K562 (cell line): ENCODE results near the gene PLA2G4C. TPM values are rescaled to one million over a fixed set of nuclear protein-coding genes. Genes with fewer than 3 reads are reported as not detected.

Source experiments
- ATAC-seq: fragments of 200-7000 bp; cut with Tn5 transposase; 3 replicates; pipeline ENCODE4 v1.9.1; 2020; ENCODE audit warnings: moderate library complexity
- BruUV-seq: library from RNA; stranded (reverse); fragments of 400-500 nt; replicated peaks from 2 replicates; lab custom pipeline; 2021; lab: Mats Ljungman, UMichigan
- CTCF ChIA-PET: fragments of 300-600 bp; formaldehyde crosslinking; extraction: SDS; loops from one replicate; lab custom pipeline; 2021; ENCODE audit warnings: low intra/inter-chr PET ratio; lab: Yijun Ruan, JAX
- POLR2A ChIA-PET: fragments of 300-600, 350-650 bp; sonication (Branson Sonifier 250); formaldehyde crosslinking; extraction: SDS; loops from one replicate; lab custom pipeline; 2021; ENCODE audit warnings: antibody characterized with exemption, inconsistent platforms; lab: Yijun Ruan, JAX
- DNase-seq, 4 experiments: peaks; one replicate each; pipeline versions ENCODE4 v3.0.0 to v3.0.0-alpha.2; 2011 to 2018; ENCODE audit warnings: low spot score in 3 of 4, mixed read lengths in 3 of 4; ENCODE audit errors: extremely low read depth in 1 of 4
- FAIRE-seq: peaks from 2 replicates; lab custom pipeline; 2011; peaks lifted over from hg19 to GRCh38; lab: Jason Lieb, UNC
- H2AFZ ChIP-seq: 2 replicates; pipeline ENCODE4 v1.6.0; 2011; ENCODE audit warnings: low read depth, low read length, control low read depth, inconsistent platforms
- H3K27ac ChIP-seq: fragments of 200-600 bp; 3 replicates; pipeline ENCODE4 v1.8.0; 2011; ENCODE audit warnings: low read depth, mild to moderate bottlenecking, control low read depth, inconsistent platforms, low read length, moderate library complexity, mixed read lengths; ENCODE audit errors: extremely low read depth
- H3K27me3 ChIP-seq, 2 experiments: fragments of 300-600 bp in 1 of 2; 2 replicates in 1 of 2; 3 replicates in 1 of 2; pipeline versions ENCODE4 v1.6.0 to v1.8.0; 2011; ENCODE audit warnings: inconsistent platforms in 2 of 2, low read length in 2 of 2, mild to moderate bottlenecking in 1 of 2, mixed read lengths in 1 of 2, moderate library complexity in 1 of 2; ENCODE audit not compliant: control insufficient read depth in 2 of 2, insufficient read depth in 2 of 2
- H3K36me3 ChIP-seq: fragments of 300-600 bp; 3 replicates; pipeline ENCODE4 v1.8.0; 2011; ENCODE audit warnings: mild to moderate bottlenecking, low read length, inconsistent platforms; ENCODE audit not compliant: control insufficient read depth, insufficient read depth
- H3K4me1 ChIP-seq, 2 experiments: fragments of 200-600 bp in 1 of 2; replicated peaks in 1 of 2; 2 replicates in 1 of 2; 3 replicates in 1 of 2; pipeline versions ENCODE4 v1.5.1 to v1.8.0; 2011; ENCODE audit warnings: inconsistent platforms in 2 of 2, low read length in 2 of 2, mild to moderate bottlenecking in 1 of 2, mixed read lengths in 1 of 2, moderate library complexity in 1 of 2; ENCODE audit not compliant: control insufficient read depth in 2 of 2, insufficient read depth in 2 of 2
- H3K4me2 ChIP-seq: 2 replicates; pipeline ENCODE4 v1.6.1; 2011; ENCODE audit warnings: low read length, control low read depth, inconsistent platforms, mixed read lengths; ENCODE audit not compliant: insufficient read depth
- H3K4me3 ChIP-seq: fragments of 200-600 bp; sonication (generic), shearing (Covaris generic); 2 replicates; pipeline ENCODE4 v1.5.1; 2016; ENCODE audit warnings: control low read depth, inconsistent platforms
- H3K79me2 ChIP-seq: fragments of 200-600 bp; 3 replicates; pipeline ENCODE4 v1.8.0; 2011; ENCODE audit warnings: low read length, inconsistent platforms; ENCODE audit not compliant: control insufficient read depth, insufficient read depth
- H3K9ac ChIP-seq, 2 experiments: 2 replicates each; pipeline versions ENCODE4 v1.6.0 to v1.6.1; 2011; ENCODE audit warnings: low read depth in 2 of 2, low read length in 2 of 2, control low read depth in 1 of 2, inconsistent platforms in 1 of 2, mild to moderate bottlenecking in 1 of 2, mixed read lengths in 1 of 2; ENCODE audit not compliant: insufficient read depth in 1 of 2
- H3K9me1 ChIP-seq: one replicate; pipeline ENCODE4 v1.6.0; 2011; ENCODE audit warnings: inconsistent platforms, mild to moderate bottlenecking, low read length, moderate library complexity; ENCODE audit not compliant: control insufficient read depth, insufficient read depth
- H3K9me3 ChIP-seq: replicated peaks from 2 replicates; pipeline ENCODE4 v1.5.1; 2011; ENCODE audit warnings: low read depth, low read length, inconsistent platforms; ENCODE audit not compliant: control insufficient read depth, insufficient read depth
- H4K20me1 ChIP-seq: replicated peaks from 2 replicates; pipeline ENCODE4 v1.6.1; 2011; ENCODE audit warnings: low read length, inconsistent platforms, mixed read lengths; ENCODE audit not compliant: control insufficient read depth, insufficient read depth
- KAT2B ChIP-seq: IDR thresholded peaks from one replicate; pipeline ENCODE4 v1.6.1; 2012; ENCODE audit warnings: low read depth, mild to moderate bottlenecking, control low read depth, inconsistent platforms, low read length, moderate library complexity
- MTA1 ChIP-seq: fragments of 450-650 bp; IDR thresholded peaks from 2 replicates; pipeline ENCODE4 v1.6.1; 2017; ENCODE audit warnings: borderline replicate concordance
- PCBP1 ChIP-seq: fragments of 200-400 bp; formaldehyde crosslinking; IDR thresholded peaks from 2 replicates; pipeline ENCODE4 v1.6.1; 2018; ENCODE audit warnings: mild to moderate bottlenecking, low read depth, low read length; ENCODE audit not compliant: poor library complexity, severe bottlenecking
- POLR2A ChIP-seq: fragments of 450-650 bp; conservative IDR thresholded peaks from 2 replicates; pipeline ENCODE4 v1.6.1; 2016
- U2AF1 ChIP-seq: fragments of 200-400 bp; formaldehyde crosslinking; optimal IDR thresholded peaks from 2 replicates; pipeline ENCODE3; 2017; ENCODE audit warnings: mild to moderate bottlenecking, low read depth, low read length, moderate library complexity
- ZNF512 ChIP-seq: IDR thresholded peaks from 2 replicates; pipeline ENCODE4 v1.6.1; 2016; ENCODE audit warnings: missing genetic modification characterization, missing compliant biosample characterization
- ZSCAN29 ChIP-seq: fragments of 450-650 bp; IDR thresholded peaks from 2 replicates; pipeline ENCODE4 v1.6.1; 2017
- WGBS: fragments of 100-300 bp; shearing (Covaris generic); methylation state at CpG from one replicate; pipeline ENCODE4 v1.1.6; 2016; ENCODE audit warnings: low coverage, mixed read lengths; ENCODE audit not compliant: insufficient coverage; ENCODE audit errors: missing lambda C conversion rate; 5-methylcytosine and 5-hydroxymethylcytosine counted together
- in situ Hi-C: fragments of 300-500 bp; cut with MboI; formaldehyde crosslinking; loops from 4 replicates; pipeline ENCODE4 v1.15.0; 2018; ENCODE audit warnings: inconsistent platforms, mixed read lengths
- intact Hi-C: fragments of 100-400 bp; cut with micrococcal nuclease; formaldehyde crosslinking; loops from 2 replicates; pipeline ENCODE4 v1.14.2; 2022
- polyA plus RNA-seq, 8 experiments: library from polyadenylated mRNA; depleted of rRNA in 4 of 8; stranded (reverse) in 5 of 8; unstranded in 3 of 8; fragments of >200 nt; fragmentation: Nextera tagmentation in 2 of 8; fragmentation: Illumina TruSeq in 1 of 8; extraction: Ambion mirVana in 2 of 8; extraction: Trizol in 1 of 8; gene quantifications; 2 replicates each; pipeline versions ENCODE4 v1.2.1 to v1.2.3, GENCODE V29; 2011 to 2014; ENCODE audit warnings: inconsistent platforms in 1 of 8, missing spikeins in 1 of 8
- total RNA-seq, 7 experiments: library from RNA; depleted of rRNA in 6 of 7; stranded (reverse); fragments of >200 nt in 6 of 7; fragmentation: Illumina TruSeq in 2 of 7; extraction: Trizol in 2 of 7; gene quantifications; 2 replicates each; pipeline versions ENCODE4 v1.2.1 to v1.2.3, GENCODE V29; 2011 to 2021; ENCODE audit warnings: low replicate concordance in 1 of 7

Gene PLA2G4C
- total and polyA plus RNA-seq, 9 of the 15 experiments (the other 6 are each of a cell fraction or from before 2014, with no cell fraction given): 0.27 to 0.35 (median 0.35) TPM; not detected in 6

- no TSS peak for BruUV-seq
- POLR2A ChIA-PET: no interaction called here
- no peak overlapping the region for H3K9ac ChIP-seq
- in situ Hi-C loops (no loop called here), intact Hi-C loops (no loop called here)
- H3K27me3 ChIP-seq: peaks cover 13 to 35% of the 10 kb centered on the region in 2 experiments
- WGBS: 0% methylated on average over 1 of the region's 2 CpGs
- ATAC-seq (no peak), FAIRE-seq (no peak)
- no peak overlapping the region for H2AFZ ChIP-seq
- no peak overlapping the region for H3K4me2 ChIP-seq
- H3K4me1 ChIP-seq: no peaks in the 10 kb centered on the region
- no peaks in the 10 kb centered on the region; the same call in 1 of the 2 replicates for H4K20me1 ChIP-seq
- H3K79me2 ChIP-seq: no peaks in the 10 kb centered on the region
- H3K36me3 ChIP-seq: no peaks in the 10 kb centered on the region
- TF ChIP-seq MTA1: 0 out of 2 replicates have a peak, but pooled peaks have one; percentile 48
- TF ChIP-seq KAT2B: no peak
- TF ChIP-seq PCBP1: no peak
- TF ChIP-seq ZSCAN29: no peak
- peak; percentile 86 for TF ChIP-seq ZNF512 (tag)
- TF ChIP-seq U2AF1: no peak
- no peak for TF ChIP-seq POLR2A
- TF ChIP-seq, all 486 proteins: peak for 2
- Histone ChIP-seq H3K9me3 (no peaks in the 10 kb centered on the region), H3K4me3 (no peak overlapping the region), H3K27ac (no peak overlapping the region), H3K9me1 (no peaks in the 10 kb centered on the region)
- no peak for DNase-seq
- CTCF ChIA-PET: no interaction called here
Observed at GRCh38 chr19:48023011-48023410, 87.6 kb downstream of the PLA2G4C start.
